HG02973 (cell line): ENCODE data around the gene WNK3.
"Not testable (repeated sequence)": the region's sequence is repeated elsewhere in the genome, so short reads cannot be mapped to it uniquely, and the experiment has no call there.

Experiments used
- ATAC-seq: cut with Tn5 transposase; IDR thresholded peaks from one replicate; pipeline ENCODE4 v1.9.1; 2021; ENCODE audit warnings: moderate library complexity; ENCODE audit not compliant: unreplicated experiment

Gene WNK3

DNA sequence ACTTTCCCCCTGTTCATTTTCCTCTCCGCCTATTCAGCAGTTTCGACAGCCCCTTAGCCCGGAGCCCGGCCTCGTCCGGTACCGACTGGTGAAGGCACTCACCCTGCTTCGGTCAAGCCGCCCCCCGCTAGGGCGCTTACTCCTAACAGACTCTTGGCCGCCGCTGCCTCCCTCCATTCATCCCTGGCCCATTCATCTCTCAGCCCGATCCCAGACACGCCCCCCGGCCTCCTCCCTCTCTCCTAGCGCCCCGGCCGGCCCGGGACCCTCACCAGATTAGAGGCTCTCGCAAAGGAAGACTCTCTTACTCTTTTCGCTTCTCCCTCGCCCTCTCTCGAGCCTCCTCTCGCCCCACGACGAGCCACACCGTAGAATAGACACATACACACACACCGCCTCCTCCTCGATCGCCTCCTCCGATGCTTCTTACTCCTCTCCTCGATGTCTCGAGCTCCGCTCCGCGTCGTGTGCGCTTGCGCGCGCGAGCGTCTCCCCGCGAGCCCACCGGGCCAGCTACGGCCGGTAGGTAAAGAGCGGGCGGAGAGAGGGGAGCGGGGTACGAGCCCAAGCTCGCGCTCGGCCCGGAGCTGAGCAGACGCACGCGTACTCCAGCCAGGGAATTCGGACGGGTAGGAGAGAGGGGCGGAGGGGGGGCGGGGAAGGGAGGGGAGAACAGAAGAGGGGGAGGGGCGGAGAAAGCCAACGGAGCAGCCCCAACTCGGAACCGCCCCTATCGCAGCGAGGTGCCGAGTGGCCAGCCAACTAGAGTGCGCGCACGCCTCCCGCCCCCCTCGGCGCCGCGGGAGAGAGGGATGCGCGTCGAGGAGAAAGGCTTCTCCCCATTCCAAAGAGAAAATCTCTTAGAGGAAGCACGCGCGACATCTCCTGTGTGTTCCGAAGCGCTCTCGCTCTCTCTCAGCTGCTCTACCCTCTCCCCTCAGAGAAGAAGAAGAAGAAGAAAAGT lies at the start of gene WNK3:
WNK3 (minus strand) TSS at position 633 of the 964 bp plus-strand sequence.
- ATAC-seq: no peak

- ATAC-seq: no peak
These were observed 49.4 kb upstream of the WNK3 start for GRCh38 chrX:54407266-54407665.

GRCh38 chrX:54397113-54397512 lies 39.3 kb upstream of the WNK3 start:
- ATAC-seq: no peak

- no peak for ATAC-seq
These were observed 28.5 kb upstream of the WNK3 start for GRCh38 chrX:54386314-54386713.

DNA sequence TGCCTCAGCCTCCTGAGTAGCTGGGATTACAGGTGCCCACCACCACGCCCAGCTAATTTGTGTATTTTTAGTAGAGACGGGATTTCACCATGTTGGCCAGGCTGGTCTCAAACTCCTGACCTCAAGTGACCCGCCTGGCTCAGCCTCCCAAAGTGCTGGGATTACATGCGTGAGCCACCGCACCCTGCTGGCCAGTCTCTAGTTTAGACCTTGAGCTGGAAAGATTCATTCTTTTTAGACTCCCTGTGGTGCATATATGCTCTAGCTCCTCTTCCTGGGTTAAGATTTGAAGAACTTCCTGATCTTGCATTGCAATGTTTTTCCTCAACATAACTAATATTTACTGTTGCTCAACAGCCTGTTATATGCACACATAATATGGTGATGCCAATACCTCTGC lies 26.8 kb upstream of the WNK3 start:
- ATAC-seq: not testable (repeated sequence)

DNA sequence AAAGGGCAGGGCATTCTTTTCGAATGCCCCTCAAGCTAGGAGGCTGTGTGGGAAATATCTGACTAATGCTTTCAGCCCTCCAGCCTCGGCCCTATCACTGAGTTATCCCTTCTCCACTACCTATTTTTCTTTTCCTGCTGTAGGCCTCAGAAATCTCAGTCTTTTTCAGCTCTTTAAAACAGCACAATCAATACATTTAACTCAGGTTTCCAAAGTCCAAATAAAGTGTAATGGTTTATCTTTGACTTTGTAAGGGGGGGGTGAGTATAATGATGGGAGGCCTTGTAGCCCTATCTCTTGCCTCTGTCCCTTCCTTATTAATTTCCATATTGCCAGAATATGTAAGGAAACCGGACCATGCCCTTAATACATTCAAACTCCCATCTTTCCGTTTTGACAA lies 1.6 kb upstream of the WNK3 start:
- no peak for ATAC-seq

- ATAC-seq: no peak
These were observed 772 bp upstream of the WNK3 start for GRCh38 chrX:54358424-54359211.

DNA sequence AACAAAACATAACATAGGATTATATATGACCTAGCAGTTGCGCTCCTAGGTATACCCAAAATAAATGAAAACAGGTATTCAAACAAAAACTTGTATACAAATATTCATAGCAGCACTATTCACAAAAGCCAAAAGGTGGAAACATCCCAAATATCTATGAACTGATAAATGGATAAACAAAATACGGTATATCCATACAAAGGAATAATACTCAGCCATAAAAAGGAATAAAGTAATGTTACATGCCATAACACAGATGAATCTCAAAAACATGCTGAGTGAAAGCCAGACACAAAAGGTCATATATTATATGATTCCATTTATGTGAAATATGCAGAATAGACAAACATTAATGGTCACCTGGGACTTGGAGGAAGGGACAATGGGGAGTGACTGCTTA lies 5.2 kb downstream of the WNK3 start:
- ATAC-seq: no peak

- ATAC-seq: not testable (repeated sequence)
These were observed 20.5 kb downstream of the WNK3 start for GRCh38 chrX:54337383-54337782.

GRCh38 chrX:54325077-54325476 lies 32.8 kb downstream of the WNK3 start:
- ATAC-seq: no peak

DNA sequence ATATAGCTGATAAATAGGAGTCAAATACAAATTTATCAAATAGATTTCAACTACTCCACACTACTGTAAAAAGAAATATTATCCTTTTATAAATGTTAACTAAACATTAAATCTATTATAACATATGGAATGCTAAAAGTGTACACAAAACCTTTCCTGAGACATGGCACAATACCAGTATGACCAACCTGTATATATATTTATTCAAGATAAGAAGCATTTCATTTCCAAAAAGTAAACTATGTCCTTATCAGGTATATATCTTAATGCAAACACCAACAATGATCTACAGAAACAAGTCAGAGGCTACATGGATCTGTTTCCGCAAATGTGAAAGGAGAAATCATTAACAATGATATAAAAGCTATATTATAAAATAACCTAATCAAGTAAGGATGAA lies 37.8 kb downstream of the WNK3 start:
- ATAC-seq: no peak

DNA sequence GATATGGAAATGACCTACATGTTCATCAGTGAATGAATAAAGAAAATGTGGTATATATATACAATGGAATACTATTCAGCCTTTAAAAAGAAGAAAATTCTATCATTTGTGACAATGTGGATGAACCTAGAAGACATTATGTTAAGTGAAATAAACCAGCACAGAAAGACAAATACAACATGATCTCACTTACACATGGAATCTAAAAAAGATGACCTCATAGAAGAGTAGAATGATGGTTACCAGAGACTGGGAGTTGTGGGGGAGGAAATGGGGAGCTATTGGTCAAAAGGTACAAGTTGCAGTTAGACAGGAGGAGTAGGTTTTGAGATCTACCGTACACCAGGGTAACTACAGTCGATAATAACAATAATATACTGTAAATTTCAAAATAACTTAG lies 51.5 kb downstream of the WNK3 start:
- no peak for ATAC-seq

- no peak for ATAC-seq
These were observed 56.3 kb downstream of the WNK3 start for GRCh38 chrX:54301516-54301915.

GRCh38 chrX:54294306-54294705 lies 63.5 kb downstream of the WNK3 start:
- no peak for ATAC-seq

DNA sequence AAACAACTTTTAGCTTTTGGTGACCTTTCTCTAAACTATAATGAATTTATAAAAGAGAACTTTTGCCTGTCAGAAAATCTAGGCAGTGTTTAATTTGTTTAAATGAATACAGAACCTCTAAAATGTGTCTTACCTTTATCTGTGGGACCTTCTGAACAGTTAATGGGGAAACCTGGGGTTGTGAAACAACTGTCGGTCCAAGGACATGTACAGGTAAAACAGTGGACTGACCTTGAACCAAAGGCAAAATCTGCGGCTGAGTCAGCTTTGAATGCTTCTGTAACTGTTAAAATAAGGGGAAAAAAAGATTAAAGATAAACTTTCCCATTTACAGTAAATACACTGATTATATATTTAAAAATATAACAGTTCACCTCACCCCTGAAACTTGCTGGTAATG lies 65.1 kb downstream of the WNK3 start:
- ATAC-seq: no peak

DNA sequence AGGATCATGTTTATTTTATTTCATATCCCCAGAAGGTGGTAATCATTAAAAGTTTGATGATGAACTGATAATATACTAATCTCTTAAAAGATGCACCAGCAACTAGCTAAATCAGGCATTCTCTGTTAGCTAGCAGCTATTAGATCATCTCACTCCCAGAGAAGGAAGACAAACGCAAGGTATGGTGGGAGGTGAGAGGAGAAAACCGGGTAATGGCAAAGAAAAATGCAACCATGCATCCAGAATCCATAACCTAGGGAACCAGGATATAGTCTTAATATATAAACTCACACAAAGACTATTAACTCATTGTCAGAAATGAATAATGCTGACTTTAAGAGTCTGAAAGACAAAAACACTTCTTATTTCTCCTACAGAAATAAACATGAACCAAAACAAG lies 66.1 kb downstream of the WNK3 start:
- ATAC-seq: no peak

DNA sequence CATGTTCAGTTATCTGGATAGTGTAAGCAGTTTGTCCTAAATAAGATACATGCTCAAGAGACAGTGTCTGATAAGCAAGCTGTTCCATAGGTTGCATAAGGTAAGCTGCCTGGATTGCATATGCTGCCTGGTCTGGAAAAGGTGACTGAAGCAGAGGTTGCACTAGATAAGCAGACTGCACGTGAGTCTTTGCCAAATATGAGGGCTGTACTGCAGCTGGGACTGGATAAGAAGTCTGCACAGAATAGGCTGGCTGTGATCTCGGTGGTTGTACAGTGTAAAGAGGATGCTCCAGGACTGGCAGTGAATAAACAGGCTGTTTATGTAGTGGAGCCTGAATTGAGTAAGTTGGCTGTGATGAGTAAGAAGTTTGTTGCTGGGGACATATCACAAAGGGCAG lies 68.9 kb downstream of the WNK3 start:
- no peak for ATAC-seq

DNA sequence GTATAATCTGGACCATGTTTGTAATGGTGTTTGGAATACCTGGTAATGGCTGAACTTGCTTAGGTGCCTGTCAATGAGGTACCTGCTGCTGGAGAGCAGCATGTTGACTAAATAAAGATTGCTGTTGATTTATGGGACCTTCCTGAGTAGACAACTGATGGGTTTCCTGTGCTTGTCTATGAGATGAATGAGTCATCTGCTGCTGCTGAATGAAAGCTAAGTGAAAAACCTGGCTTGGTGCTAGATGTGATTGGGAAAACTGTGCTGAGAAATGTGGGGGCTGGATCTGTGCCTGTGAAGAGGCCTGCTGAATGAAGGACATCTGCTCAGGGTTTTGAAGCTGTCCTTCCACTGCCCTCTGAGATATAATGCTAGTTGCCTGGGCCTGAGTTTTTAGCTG lies 69.6 kb downstream of the WNK3 start:
- ATAC-seq: no peak

- ATAC-seq: no peak
These were observed 76.2 kb downstream of the WNK3 start for GRCh38 chrX:54281676-54282075.

GRCh38 chrX:54280466-54280865 lies 77.4 kb downstream of the WNK3 start:
- ATAC-seq: no peak

DNA sequence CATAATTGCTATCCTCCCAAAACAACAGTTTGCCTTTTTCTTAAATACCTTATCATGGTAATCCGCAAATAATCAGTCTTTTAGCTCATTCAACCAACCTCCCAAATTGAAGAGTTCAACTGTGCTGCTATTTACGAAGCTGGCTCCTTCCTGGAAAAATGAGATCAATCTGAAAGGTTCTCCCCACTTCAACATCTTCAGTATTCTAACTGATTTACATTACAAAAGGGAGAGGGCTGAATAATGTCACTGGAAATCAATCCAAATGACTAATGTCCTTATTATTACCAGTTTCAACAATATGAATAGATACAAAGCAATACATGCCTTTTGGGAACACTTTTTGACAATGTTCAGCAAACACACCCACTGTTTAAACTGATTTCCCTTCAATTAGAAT lies 86.2 kb downstream of the WNK3 start:
- ATAC-seq: no peak

- no peak for ATAC-seq
These were observed 109.5 kb downstream of the WNK3 start for GRCh38 chrX:54248309-54248708.
